ENCODE results near the gene UGT1A6. TPM values are rescaled to one million over a fixed set of nuclear protein-coding genes. Genes with fewer than 3 reads are reported as not detected.

Gene UGT1A6
- total and polyA plus RNA-seq, 2 of the 13 experiments (the other 11 are each of a cell fraction or from before 2014, with no cell fraction given) = 0.25 TPM; not detected in 1

DNA sequence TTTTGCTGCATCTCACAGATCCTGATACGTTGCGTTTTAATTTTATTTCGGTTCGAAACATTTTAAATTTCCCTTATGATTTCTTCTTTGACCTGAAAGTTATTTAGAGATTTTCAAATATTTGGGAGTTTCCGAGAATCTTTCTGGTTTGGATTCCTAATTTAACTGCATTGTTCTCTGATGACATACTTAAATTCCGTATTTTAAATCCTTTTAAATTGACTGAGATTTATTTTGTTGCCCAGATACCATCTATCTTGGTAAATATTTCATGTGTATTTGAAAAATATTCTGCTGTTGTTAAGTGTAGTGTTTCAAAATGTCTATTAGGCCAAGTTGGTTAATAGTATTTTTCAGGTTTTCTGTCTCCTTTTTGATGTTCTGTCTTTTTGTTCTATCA is 123.2 kb downstream of the UGT1A6 start:
- Histone ChIP-seq H4K20me1 (ENCODE audit: insufficient read depth, low read length) (no peaks in the 10 kb centered on the region), H3K27me3 (ENCODE audit: control insufficient read depth in 1 of 2, insufficient read depth in 2 of 2, low read length in 2 of 2) (peaks cover 3 to 33% of the 10 kb centered on the region in 2 experiments; a peak in 4 of 5 replicates), H2AFZ (ENCODE audit: low read length) (no peak overlapping the region), H3K4me1 (ENCODE audit: insufficient read depth, low read length) (peaks cover 23% of the 10 kb centered on the region), H3K27ac (ENCODE audit: extremely low read length, insufficient read depth, low read length) (no peak overlapping the region), H3K36me3 (replicated peaks in 1 of 2; ENCODE audit: control insufficient read depth in 1 of 2, insufficient read depth in 2 of 2, low read length in 2 of 2) (no peaks in the 10 kb centered on the region), H3K79me2 (ENCODE audit: insufficient read depth, low read length) (no peaks in the 10 kb centered on the region), H3K9me3 (ENCODE audit: low read length) (no peaks in the 10 kb centered on the region), H3K4me3 (replicated peaks in 1 of 3; ENCODE audit: insufficient read depth in 1 of 3, low read depth in 2 of 3, low read length in 3 of 3) (no peak overlapping the region), H3K4me2 (ENCODE audit: low read depth, low read length) (no peak overlapping the region), H3K9ac (ENCODE audit: insufficient read depth, low read depth, low read length) (no peak overlapping the region)
- WGBS (ENCODE audit: low lambda C conversion rate) = 83% methylated on average over 6 of the region's 6 CpGs
- no TSS peak for BruUV-seq (replicated peaks)
- ATAC-seq = no peak
- FAIRE-seq = peak; percentile 47
- intact Hi-C loops (cut with micrococcal nuclease; ENCODE audit: unreplicated experiment) (no loop called here), in situ Hi-C loops (cut with HindIII; ENCODE audit: extremely low pct_ligation_motif_present, low pct_unique_long_range_greater_than_20kb) (no loop called here)
- DNase-seq (ENCODE audit: low spot score) = no peak
- TF ChIP-seq KLF12 (CRISPR knock-in tag; IDR thresholded peaks at IDR 0.05; ENCODE audit: borderline replicate concordance) (no peak), ZNF761 (CRISPR knock-in tag; conservative IDR thresholded peaks at IDR 0.05) (no peak), HNF4G (IDR thresholded peaks at IDR 0.05; ENCODE audit: borderline replicate concordance, low read depth, low read length) (no peak), HNF4G (CRISPR knock-in tag; IDR thresholded peaks at IDR 0.05; ENCODE audit: borderline replicate concordance, low read depth) (no peak), ZXDC (CRISPR knock-in tag; IDR thresholded peaks at IDR 0.05) (no peak), ZNF142 (CRISPR knock-in tag; IDR thresholded peaks at IDR 0.05) (no peak), ZFP37 (CRISPR knock-in tag; IDR thresholded peaks at IDR 0.05; ENCODE audit: borderline replicate concordance) (no peak), TOE1 (CRISPR knock-in tag; IDR thresholded peaks at IDR 0.05) (no peak)
- POLR2A ChIA-PET = no interaction called here
- CTCF ChIA-PET (ENCODE audit: low intra/inter-chr PET ratio, low total read pairs) = no interaction called here

Data from HepG2 (cell line).